ENCODE results near the gene DSP.

The DSP gene

DNA sequence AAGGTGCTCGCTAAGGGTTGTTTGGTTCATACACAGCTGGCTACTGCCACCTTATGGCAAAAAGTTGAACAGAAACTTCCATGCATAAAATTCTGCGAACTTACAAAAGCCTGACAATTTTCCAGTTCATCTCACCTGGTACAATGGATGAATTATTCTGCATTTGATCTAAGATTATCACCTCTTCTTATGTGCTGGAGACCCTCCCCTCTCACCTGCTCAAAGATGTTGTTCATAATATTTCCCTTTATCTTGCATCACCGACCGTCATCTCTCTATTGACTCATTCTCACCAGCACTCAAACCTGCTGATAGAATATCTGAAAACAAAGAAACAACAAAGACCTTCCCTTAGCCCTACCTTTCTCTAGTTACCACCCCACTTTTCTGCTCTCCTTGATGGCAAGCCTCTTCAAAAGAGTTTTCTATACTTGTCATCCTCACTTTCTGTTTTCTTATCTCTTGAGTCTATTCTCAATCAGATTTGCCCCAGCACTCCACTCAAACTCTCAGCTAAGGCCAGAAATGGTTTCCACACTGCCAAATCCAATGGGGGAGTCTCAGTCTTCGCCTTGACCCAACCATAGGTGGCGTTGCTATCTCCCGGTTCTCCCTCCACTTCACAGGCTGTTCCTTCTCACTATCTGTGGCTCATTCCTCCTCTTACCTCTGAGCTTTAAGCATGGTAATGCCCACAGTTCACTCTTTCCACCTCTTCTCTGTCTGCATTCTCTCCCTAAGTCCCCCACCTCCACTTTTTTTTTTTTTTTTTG is 74.3 kb downstream of the DSP start:
- peak; percentile 47 for DNase-seq

GRCh38 chr6:7617801-7618764 is 76.6 kb downstream of the DSP start:
- peak; percentile 47 for DNase-seq

DNA sequence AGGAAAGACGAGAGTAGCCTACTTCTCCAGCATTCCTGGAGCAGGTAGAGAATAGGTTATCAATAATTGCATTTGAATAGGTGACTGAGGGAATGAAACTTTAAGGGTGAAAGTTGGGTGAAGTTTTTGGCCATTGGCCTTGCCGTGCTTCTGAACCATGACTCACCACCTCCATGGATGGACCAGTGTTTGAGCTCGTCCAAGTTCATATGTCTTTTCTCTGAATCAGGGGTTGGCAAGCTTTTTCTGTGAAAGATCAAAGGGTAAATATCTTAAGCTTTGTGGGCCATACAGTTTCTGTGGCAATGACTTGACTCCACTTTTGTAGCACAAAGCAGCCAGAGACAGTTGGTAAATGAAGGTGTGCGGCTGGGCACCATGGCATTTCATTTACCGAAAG is 80.3 kb downstream of the DSP start:
- no peak for DNase-seq

DNA sequence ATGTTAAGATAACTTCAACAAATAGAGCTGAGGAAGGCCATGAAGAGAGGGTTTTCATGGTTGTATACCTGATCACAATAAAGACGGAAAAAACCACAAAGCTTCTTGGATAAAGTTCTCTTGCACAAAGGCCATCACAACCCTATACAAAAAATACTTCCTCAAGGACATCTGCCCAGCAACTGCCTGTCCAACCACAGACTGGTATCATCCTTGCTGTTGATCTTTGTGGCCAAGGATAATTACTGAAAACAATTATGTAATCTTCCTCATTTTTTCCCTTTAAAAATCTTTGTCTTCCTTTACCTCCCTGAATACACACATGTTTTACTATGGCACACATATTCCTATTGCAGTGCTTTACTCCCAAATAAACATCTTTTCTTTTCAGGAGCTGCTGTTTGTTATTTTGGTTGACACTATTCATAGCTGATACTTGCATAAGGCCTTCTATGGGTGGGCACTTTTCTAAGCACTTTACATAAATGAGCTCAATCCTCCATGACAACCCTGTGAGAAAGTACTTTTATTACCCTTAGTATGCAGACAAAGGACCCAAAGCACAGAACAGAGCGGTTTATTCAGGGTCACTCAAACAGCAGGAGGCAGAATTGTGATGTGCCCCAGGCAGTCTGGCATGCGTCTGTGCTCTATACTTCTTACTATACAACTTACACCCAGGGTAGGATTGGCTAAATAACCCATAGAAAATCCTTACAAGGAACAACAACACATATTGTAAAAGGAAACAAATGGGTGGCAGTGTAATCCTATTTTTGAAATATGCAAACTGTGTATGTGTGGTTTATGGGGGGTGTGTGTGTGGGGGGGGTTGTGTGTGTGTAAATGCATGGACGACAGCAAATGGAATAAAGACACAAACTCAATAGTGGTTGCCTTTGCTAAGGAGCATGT is 83.6 kb downstream of the DSP start:
- no peak for DNase-seq

DNA sequence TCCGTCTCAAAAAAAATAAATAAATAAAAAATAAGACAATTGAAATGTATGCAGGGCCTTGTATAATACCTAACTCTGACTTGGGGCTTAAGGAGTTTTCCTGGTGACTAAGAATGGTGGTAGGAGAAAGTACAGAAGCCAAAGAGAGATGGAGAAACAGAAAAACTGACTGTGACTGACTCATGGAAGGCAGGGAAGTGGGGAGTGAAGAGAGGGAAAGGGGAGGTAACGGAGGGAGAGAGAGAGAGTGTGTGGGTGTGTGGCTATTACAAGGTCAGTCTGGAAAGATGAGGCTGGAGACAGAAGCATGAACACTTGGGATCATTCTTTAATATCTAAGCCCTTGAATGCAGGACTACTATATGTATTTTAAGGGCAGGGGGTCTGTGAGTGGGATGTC is 87.0 kb downstream of the DSP start:
- DNase-seq: no peak

DNA sequence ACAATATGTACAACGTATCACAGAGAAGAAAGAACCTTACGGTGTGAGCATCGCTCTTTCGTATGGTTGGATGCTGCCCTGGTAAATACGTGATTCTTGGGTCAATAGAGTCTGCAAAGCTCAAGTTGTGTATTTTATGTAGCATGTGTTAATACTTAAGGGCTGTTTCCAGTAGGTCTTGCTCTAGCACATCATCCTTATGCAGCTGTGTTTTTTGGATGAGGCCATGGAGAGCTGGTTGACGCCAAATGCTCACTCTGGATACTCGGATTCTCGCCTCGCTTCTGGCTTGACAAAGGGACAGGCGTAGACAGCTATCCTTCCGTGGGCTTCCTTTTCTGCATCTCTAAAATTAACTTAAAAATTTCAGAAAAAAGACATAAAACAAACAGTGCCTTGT is 87.4 kb downstream of the DSP start:
- DNase-seq: peak; percentile 65

DNA sequence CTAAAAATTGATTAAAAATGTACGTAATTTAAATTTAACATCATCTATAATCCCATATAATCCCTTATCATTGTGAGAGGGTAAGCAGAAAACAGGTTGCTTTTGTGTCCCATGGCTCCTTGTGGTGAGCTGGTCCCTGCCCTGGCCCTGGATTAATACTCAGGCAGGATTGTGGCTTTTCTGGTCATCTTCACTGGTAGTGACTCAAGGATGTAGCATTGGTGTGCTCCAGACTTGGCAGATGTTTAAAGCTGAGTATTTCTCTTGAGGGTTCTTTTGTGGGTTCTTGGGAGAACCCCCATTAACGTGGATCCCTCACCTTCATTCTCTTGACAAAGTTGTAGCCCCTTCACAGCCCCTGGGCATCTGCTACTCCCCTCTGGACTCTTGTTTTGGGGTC is 87.8 kb downstream of the DSP start:
- DNase-seq: no peak

DNA sequence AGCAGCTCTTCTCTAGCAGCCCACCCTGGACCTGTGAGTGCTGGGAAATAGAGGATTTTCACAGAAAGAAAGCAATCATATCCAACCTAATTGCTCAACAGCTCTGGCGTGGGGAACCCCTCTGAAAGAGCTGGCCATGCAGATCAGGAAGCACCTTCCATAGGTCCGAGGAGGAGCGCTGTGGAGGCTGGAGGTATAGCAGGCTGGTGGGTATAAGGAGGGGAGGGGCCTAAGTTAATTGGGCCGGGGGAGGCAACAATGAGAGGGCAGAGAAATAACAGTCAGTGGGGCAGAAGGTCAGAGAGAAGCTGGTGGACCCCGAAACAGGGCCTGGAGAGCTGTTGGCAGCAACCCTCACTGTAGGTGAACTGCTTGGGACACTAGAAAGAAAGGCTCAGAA is 89.3 kb downstream of the DSP start:
- no peak for DNase-seq

GRCh38 chr6:7631466-7631865 is 90.0 kb downstream of the DSP start:
- no peak for DNase-seq

DNA sequence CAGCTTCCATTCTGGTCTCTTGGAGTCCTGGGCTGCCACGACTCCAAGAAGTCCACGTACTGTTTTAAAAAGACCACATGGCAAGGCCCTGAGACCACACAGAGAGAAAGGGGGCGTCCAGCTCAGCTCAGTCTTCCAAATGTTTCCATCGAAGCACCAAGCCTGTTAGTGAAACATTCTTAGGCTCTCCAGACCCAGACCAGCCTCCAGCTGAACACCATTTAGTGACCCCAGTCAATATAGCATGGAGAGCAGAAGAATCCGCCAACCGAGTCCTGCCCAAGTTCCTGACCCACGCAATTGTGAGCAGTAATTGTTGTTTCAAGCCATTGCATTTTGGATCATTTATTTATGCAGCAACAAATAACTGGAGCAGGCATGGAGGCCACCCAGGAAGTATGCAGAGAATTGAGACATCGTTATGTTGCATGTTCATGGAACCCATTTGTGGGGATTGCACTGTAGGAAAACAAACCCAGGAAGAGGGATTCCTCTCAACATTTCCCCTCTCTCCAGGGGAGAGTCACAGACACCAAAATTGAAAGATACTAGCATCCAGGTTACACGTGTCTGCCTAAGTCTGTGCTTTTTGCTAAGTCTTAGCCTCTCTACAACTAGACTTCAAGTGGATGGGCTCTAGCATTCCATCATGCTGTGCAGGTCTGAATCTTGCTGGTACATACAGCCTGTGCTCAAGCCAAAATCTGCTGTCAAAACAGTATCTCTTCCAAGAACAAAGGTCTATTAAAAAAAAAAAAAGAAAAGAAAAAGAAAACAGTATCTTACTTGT is 91.2 kb downstream of the DSP start:
- DNase-seq: no peak

DNA sequence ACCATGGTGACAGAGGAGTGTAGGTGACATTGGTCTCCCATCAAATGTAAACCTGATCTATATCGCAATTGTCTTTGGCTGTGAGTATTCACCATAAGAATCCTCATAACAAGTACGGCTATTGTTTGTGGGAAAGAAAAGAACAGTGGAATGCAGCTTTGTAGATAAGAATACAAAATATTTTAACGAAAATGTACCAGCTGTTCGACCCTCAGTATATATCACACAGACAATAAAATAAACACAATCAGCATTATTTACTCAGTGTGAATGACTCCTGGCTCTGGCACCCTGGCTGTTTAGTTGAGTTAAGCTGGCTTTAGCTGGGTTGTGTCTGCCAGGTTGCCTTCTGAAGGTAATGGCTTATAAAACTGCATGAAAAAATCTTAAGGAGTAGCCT is 91.9 kb downstream of the DSP start:
- no peak for DNase-seq

DNA sequence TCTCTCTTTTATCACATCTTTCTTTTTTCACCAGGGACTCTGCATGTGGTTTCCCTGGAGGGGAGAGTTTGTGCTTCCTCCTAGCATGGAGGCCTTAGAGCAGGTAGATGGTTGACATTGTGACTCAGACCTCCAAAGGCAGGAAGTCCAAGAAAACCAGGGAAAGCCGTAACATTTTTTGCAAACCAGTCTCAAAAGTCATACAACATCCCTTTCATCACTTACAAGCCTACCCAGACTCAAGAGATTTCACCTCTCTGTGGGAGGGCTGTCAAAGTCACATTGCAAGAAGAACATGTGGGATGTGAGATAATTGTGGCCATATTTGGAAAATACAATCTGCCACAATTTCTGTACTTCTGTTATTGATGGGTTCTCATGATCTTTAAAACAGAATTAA is 94.7 kb downstream of the DSP start:
- no peak for DNase-seq

Data from right hindlimb (tissue), 1 donor.